Peyer's patch (tissue), 4 donors: ENCODE measurements around the gene USF1. TPM values are rescaled to one million over a fixed set of nuclear protein-coding genes. Genes with fewer than 3 reads are reported as not detected.
A peak's percentile ranks its signal among the peaks of the same experiment; 100 is the strongest.

Source experiments
- DNase-seq, 3 donors: peaks; one replicate each; pipeline ENCODE4 v3.0.0-alpha.2; 2017 to 2019
- H3K27ac ChIP-seq, 4 donors: fragments of 200-600 bp; sonication (generic); one replicate each; pipeline ENCODE4 v1.5.1; 2016 to 2019
- H3K27me3 ChIP-seq, 2 donors: fragments of 200-600 bp; sonication (generic); one replicate each; pipeline ENCODE4 v1.5.1; 2019
- H3K36me3 ChIP-seq, 3 donors: fragments of 200-600 bp; sonication (generic); one replicate each; pipeline ENCODE4 v1.5.1; 2016 to 2019
- H3K4me1 ChIP-seq, 4 donors: fragments of 200-600 bp; sonication (generic); one replicate each; pipeline ENCODE4 v1.5.1; 2016 to 2019
- H3K4me3 ChIP-seq, 4 donors: fragments of 200-600 bp; sonication (generic); 1 replicate in 3 of 4; 2 replicates in 1 of 4; pipeline ENCODE4 v1.5.1; 2016 to 2019; ENCODE audit warnings: mild to moderate bottlenecking in 1 of 4
- H3K9me3 ChIP-seq, 4 donors: fragments of 200-600 bp; sonication (generic); one replicate each; pipeline ENCODE4 v1.5.1; 2016 to 2019; ENCODE audit warnings: mild to moderate bottlenecking in 1 of 4
- POLR2A ChIP-seq, 2 donors: fragments of 450-650 bp; IDR thresholded peaks; one replicate each; pipeline ENCODE4 v1.5.1; 2017; ENCODE audit warnings: antibody characterized with exemption in 2 of 2, mild to moderate bottlenecking in 2 of 2, moderate library complexity in 2 of 2
- total RNA-seq, 4 donors: library from RNA; depleted of rRNA; stranded (reverse); fragments of >200 nt; gene quantifications; one replicate each; pipeline ENCODE4 v1.1.0, GENCODE V29; 2016
- TF ChIP-seq, protein P1 (sequence below), 6 experiments: fragments of 450-650 bp in 4 of 6; fragments of 200-600 bp in 2 of 6; sonication (generic) in 1 of 6; IDR thresholded peaks; one replicate each; pipeline ENCODE4 v1.5.1; 2017 to 2019; ENCODE audit warnings: antibody characterized with exemption in 6 of 6, mild to moderate bottlenecking in 3 of 6, moderate library complexity in 1 of 6

USF1 gene
- total RNA-seq = 100 to 1,000 TPM in 1 of 4 donors, 10 to 100 TPM in 3; 72.0 to 119 (median 98.2) TPM

GRCh38 chr1:161045736-161046604, at the start of gene USF1:
Gene USF1, minus strand, starts transcription at chr1:161045977. Its CDS starts 2,702 bp downstream, at chr1:161043275.
- peak; percentile 93 to 97 (median 95) for DNase-seq
- Histone ChIP-seq H3K4me3 (peak within 1 kb of the TSS; percentile 77 to 95 (median 86)), H3K4me1 (peaks cover 0 to 12% (median 6%) of the 10 kb centered on the region in 4 donors), H3K27ac (peak within 1 kb of the TSS; percentile 93 to 98 (median 96)), H3K9me3 (no peaks in the 10 kb centered on the region), H3K36me3 (peaks cover 0 to 27% (median 0%) of the 10 kb centered on the region in 3 donors), H3K27me3 (no peaks in the 10 kb centered on the region)
- TF ChIP-seq, protein P1, sequence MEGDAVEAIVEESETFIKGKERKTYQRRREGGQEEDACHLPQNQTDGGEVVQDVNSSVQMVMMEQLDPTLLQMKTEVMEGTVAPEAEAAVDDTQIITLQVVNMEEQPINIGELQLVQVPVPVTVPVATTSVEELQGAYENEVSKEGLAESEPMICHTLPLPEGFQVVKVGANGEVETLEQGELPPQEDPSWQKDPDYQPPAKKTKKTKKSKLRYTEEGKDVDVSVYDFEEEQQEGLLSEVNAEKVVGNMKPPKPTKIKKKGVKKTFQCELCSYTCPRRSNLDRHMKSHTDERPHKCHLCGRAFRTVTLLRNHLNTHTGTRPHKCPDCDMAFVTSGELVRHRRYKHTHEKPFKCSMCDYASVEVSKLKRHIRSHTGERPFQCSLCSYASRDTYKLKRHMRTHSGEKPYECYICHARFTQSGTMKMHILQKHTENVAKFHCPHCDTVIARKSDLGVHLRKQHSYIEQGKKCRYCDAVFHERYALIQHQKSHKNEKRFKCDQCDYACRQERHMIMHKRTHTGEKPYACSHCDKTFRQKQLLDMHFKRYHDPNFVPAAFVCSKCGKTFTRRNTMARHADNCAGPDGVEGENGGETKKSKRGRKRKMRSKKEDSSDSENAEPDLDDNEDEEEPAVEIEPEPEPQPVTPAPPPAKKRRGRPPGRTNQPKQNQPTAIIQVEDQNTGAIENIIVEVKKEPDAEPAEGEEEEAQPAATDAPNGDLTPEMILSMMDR (IDR thresholded peaks at IDR 0.05) = no peak
- peak; percentile 64 to 86 for TF ChIP-seq POLR2A (IDR thresholded peaks at IDR 0.05)

- Histone ChIP-seq H3K36me3 (no peaks in the 10 kb centered on the region), H3K4me1 (peaks cover 0 to 11% (median 4%) of the 10 kb centered on the region in 4 donors), H3K27me3 (no peaks in the 10 kb centered on the region), H3K9me3 (no peaks in the 10 kb centered on the region), H3K4me3 (no peak overlapping the region), H3K27ac (no peak overlapping the region)
- DNase-seq = no peak
- TF ChIP-seq POLR2A (IDR thresholded peaks at IDR 0.05) = no peak
- TF ChIP-seq, protein P1 (IDR thresholded peaks at IDR 0.05) = no peak
Measured at GRCh38 chr1:161095230-161095629, 49.5 kb upstream of the USF1 start.

DNA sequence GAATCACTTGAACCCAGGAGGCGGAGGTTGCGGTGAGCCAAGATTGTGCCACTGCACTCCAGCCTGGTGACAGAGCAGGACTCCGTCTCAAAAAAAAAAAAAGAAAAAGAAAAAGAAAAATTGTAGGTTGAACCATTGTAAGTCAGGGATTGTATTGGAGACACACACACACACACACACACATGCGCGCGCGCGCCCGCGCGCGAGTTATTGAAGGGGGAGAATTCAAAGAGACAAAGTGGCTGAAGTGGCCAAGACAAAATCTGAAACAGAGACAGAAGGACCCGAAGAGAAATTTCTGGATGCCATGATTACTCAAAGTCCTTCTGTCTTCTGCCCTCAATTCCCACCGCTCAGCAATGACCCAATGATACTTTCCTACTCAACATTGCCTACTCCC, 48.7 kb upstream of the USF1 start:
- Histone ChIP-seq H3K27me3 (no peaks in the 10 kb centered on the region), H3K9me3 (no peaks in the 10 kb centered on the region), H3K27ac (no peak overlapping the region), H3K4me1 (peaks cover 0 to 11% (median 4%) of the 10 kb centered on the region in 4 donors), H3K4me3 (no peak overlapping the region), H3K36me3 (no peaks in the 10 kb centered on the region)
- TF ChIP-seq, protein P1 (IDR thresholded peaks at IDR 0.05) = no peak
- no peak for TF ChIP-seq POLR2A (IDR thresholded peaks at IDR 0.05)
- peak in 1 of 3 donors; percentile 15 for DNase-seq

- H3K4me3 ChIP-seq = no peak overlapping the region
Measured at GRCh38 chr1:161092621-161093028, 46.8 kb upstream of the USF1 start.

GRCh38 chr1:161091796-161092507, 46.2 kb upstream of the USF1 start:
- DNase-seq = peak in 1 of 3 donors; percentile 5
- no peaks in the 10 kb centered on the region for H3K27me3 ChIP-seq
- H3K9me3 ChIP-seq = no peaks in the 10 kb centered on the region
- TF ChIP-seq POLR2A (IDR thresholded peaks at IDR 0.05) = no peak
- TF ChIP-seq, protein P1 (IDR thresholded peaks at IDR 0.05) = no peak
- no peaks in the 10 kb centered on the region for H3K36me3 ChIP-seq
- H3K4me1 ChIP-seq = peaks cover 0 to 1% (median 0%) of the 10 kb centered on the region in 4 donors
- no peak overlapping the region for H3K4me3 ChIP-seq
- no peak overlapping the region for H3K27ac ChIP-seq

More at GRCh38 chr1:161092621-161093028, 46.8 kb upstream of the USF1 start:
- no peaks in the 10 kb centered on the region for H3K9me3 ChIP-seq
- H3K27me3 ChIP-seq = no peaks in the 10 kb centered on the region
- no peak overlapping the region for H3K27ac ChIP-seq
- TF ChIP-seq POLR2A (IDR thresholded peaks at IDR 0.05) = no peak
- TF ChIP-seq, protein P1 (IDR thresholded peaks at IDR 0.05) = no peak
- no peaks in the 10 kb centered on the region for H3K36me3 ChIP-seq
- H3K4me1 ChIP-seq = peaks cover 0 to 5% (median 0%) of the 10 kb centered on the region in 4 donors
- DNase-seq = peak in 1 of 3 donors; percentile 9
